ENCODE data around the gene POLR3E. TPM values are rescaled to one million over a fixed set of nuclear protein-coding genes. Genes with fewer than 3 reads are reported as not detected.

POLR3E gene
- total RNA-seq, 1 donor from 2014 or later, result 31.5 TPM

DNA sequence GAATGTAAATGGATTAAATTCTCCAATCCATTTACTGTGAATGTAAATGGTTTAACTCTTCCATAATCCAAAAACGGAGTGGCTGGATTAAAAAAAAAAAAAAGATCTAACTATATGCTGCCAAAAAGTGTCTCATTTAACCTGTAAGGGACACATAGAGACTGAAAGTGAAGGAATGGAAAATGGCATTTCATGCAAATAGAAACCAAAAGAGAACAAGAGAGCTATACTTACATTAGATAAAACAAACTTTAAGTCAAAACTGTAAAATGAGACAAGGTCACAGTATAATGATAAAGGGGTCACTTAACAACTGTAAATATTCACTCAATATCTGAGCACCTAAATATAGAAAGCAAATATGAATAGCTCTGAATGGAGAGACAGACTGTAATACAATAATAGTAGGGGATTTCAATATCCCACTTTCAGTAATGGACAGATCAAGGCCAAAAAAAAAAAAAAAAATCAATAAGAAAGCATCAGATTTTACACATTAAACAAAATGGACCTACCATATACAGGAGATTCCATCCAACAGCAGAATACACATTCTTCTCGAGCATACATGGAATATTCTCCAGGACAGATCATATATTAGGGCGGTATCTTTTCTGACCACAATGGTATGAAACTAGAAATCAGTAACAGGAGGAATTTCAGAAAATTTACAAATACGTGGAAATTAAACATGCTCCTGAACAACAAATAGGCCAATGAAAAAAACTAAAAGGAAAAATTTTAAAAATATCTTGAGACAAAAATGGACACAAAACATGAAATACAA, 40.8 kb downstream of the POLR3E start:
- Mint-ChIP-seq H3K36me3 (ENCODE audit: unreplicated experiment) (peaks cover 42% of the 10 kb centered on the region), H3K27ac (ENCODE audit: unreplicated experiment) (no peak overlapping the region), H3K4me3 (ENCODE audit: unreplicated experiment) (no peak overlapping the region), H3K4me1 (ENCODE audit: low read depth, unreplicated experiment) (no peaks in the 10 kb centered on the region), H3K27me3 (ENCODE audit: unreplicated experiment) (no peaks in the 10 kb centered on the region), H3K9me3 (ENCODE audit: unreplicated experiment) (peaks cover 13% of the 10 kb centered on the region)
- no peak for DNase-seq
- TF ChIP-seq, protein P1, sequence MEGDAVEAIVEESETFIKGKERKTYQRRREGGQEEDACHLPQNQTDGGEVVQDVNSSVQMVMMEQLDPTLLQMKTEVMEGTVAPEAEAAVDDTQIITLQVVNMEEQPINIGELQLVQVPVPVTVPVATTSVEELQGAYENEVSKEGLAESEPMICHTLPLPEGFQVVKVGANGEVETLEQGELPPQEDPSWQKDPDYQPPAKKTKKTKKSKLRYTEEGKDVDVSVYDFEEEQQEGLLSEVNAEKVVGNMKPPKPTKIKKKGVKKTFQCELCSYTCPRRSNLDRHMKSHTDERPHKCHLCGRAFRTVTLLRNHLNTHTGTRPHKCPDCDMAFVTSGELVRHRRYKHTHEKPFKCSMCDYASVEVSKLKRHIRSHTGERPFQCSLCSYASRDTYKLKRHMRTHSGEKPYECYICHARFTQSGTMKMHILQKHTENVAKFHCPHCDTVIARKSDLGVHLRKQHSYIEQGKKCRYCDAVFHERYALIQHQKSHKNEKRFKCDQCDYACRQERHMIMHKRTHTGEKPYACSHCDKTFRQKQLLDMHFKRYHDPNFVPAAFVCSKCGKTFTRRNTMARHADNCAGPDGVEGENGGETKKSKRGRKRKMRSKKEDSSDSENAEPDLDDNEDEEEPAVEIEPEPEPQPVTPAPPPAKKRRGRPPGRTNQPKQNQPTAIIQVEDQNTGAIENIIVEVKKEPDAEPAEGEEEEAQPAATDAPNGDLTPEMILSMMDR (IDR thresholded peaks at IDR 0.05; ENCODE audit: partially characterized antibody, unreplicated experiment), result no peak

DNA sequence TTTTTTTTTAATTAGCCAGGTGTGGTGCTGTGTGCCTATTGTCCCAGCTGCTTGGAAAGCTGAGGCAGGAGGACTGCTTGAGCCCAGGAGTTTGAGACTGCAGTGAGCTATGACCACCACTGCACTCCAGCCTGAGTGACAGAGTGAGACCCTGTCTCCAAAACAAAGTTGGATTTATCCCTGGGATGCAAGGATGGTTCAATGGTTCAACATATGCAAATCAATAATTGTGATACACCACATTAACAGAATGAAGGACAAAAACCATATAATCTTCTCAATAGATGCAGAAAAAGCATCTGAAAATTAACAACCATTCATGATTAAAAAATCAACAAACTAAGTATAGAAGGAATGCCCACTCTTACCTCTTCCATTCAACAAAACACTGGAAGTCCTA, 43.7 kb downstream of the POLR3E start:
- TF ChIP-seq, protein P1 (IDR thresholded peaks at IDR 0.05; ENCODE audit: partially characterized antibody, unreplicated experiment), result no peak
- Mint-ChIP-seq H3K27me3 (ENCODE audit: unreplicated experiment) (no peaks in the 10 kb centered on the region), H3K9me3 (ENCODE audit: unreplicated experiment) (peaks cover 11% of the 10 kb centered on the region), H3K4me1 (ENCODE audit: low read depth, unreplicated experiment) (no peaks in the 10 kb centered on the region), H3K4me3 (ENCODE audit: unreplicated experiment) (no peak overlapping the region), H3K27ac (ENCODE audit: unreplicated experiment) (no peak overlapping the region), H3K36me3 (ENCODE audit: unreplicated experiment) (peaks cover 32% of the 10 kb centered on the region)
- DNase-seq, result no peak

DNA sequence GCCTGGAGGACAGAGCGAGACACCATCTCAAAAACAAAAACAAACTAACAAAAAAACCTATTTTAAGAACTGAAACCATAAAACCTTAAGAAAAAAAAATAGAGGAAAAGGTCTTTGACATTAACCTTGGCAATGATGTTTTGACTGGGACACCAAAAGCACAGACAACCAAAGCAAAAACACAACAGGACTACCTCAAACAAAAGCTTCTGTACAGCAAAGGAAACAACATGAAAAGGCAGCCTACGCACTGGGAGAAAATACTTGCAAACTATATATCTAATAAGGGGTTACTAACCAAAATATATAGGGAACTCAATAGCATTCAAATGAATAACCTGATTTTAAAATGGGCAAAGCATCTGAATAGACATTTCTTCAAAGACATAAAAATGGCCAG, 44.9 kb downstream of the POLR3E start:
- Mint-ChIP-seq H3K4me3 (ENCODE audit: unreplicated experiment) (no peak overlapping the region), H3K36me3 (ENCODE audit: unreplicated experiment) (peaks cover 24% of the 10 kb centered on the region), H3K9me3 (ENCODE audit: unreplicated experiment) (peaks cover 11% of the 10 kb centered on the region), H3K4me1 (ENCODE audit: low read depth, unreplicated experiment) (no peaks in the 10 kb centered on the region), H3K27me3 (ENCODE audit: unreplicated experiment) (no peaks in the 10 kb centered on the region), H3K27ac (ENCODE audit: unreplicated experiment) (no peak overlapping the region)
- TF ChIP-seq, protein P1 (IDR thresholded peaks at IDR 0.05; ENCODE audit: partially characterized antibody, unreplicated experiment), result no peak
- DNase-seq, result no peak

DNA sequence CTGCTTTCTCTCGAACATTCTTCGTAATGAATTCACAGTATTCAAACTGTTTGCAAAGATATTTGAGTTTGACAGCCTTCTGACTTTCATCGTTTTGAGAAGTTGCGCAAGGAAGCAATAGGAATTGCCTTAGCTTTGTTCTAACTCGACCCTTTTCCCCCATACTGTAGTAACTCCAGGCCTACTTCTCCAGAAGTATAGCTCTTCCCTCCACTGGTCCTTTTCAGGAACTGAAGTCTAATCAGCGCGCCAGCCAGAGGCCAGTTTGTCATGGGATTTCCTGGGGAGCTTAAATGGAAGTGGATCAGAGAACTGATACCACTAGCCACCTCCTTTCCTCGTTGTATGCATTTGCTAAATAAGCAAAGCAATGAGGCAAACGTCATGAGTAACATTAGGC, 49.3 kb downstream of the POLR3E start:
- H3K9me3 Mint-ChIP-seq (ENCODE audit: unreplicated experiment), result peaks cover 4% of the 10 kb centered on the region
- H3K36me3 Mint-ChIP-seq (ENCODE audit: unreplicated experiment), result peaks cover 3% of the 10 kb centered on the region
- TF ChIP-seq, protein P1 (IDR thresholded peaks at IDR 0.05; ENCODE audit: partially characterized antibody, unreplicated experiment), result no peak
- H3K4me1 Mint-ChIP-seq (ENCODE audit: low read depth, unreplicated experiment), result no peaks in the 10 kb centered on the region
- DNase-seq, result no peak
- no peak overlapping the region for H3K27ac Mint-ChIP-seq (ENCODE audit: unreplicated experiment)
- no peaks in the 10 kb centered on the region for H3K27me3 Mint-ChIP-seq (ENCODE audit: unreplicated experiment)
- H3K4me3 Mint-ChIP-seq (ENCODE audit: unreplicated experiment), result no peak overlapping the region

DNA sequence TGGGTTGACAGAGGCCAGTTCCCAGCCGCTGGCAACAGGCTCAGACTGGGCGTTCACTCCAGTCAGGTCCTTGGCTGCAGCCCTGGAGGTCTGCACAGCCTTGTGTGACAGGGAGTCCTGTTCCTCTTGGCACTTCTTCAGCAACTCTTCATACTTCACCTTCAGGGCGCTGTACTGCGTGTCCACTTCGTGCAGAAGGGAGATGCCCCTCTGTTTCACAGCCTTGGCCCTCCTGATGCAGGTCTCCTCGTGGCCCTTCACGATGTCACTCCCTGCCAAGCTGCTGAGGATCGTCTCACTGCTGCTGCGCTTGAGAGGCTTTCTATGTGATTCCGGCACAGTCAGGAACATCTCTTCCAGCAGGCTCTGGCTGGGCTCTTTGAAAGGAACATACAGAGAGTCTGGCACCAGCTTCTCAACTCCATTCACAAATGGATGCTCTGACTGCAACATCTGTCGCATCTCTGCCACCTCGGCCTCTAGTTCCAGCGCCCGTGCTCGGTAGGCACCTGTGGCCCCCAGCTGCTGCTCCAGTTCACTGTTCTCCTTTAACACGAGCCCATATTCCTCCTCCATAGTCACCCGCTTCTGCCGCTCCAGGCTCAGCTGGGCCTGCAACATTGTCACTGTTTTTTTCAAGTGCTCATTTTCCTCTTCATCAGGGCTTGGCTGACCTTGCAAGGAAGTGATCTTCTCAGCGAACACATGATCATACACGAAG, 50.1 kb downstream of the POLR3E start:
- no peaks in the 10 kb centered on the region for H3K9me3 Mint-ChIP-seq (ENCODE audit: unreplicated experiment)
- no peaks in the 10 kb centered on the region for H3K27me3 Mint-ChIP-seq (ENCODE audit: unreplicated experiment)
- no peaks in the 10 kb centered on the region for H3K4me1 Mint-ChIP-seq (ENCODE audit: low read depth, unreplicated experiment)
- TF ChIP-seq, protein P1 (IDR thresholded peaks at IDR 0.05; ENCODE audit: partially characterized antibody, unreplicated experiment), result no peak
- no peak for DNase-seq
- H3K4me3 Mint-ChIP-seq (ENCODE audit: unreplicated experiment), result no peak overlapping the region
- H3K36me3 Mint-ChIP-seq (ENCODE audit: unreplicated experiment), result peaks cover 3% of the 10 kb centered on the region
- H3K27ac Mint-ChIP-seq (ENCODE audit: unreplicated experiment), result no peak overlapping the region
